ENCODE measurements around the gene POLD4.
A peak's percentile ranks its signal among the peaks of the same experiment; 100 is the strongest.

POLD4 gene

DNA sequence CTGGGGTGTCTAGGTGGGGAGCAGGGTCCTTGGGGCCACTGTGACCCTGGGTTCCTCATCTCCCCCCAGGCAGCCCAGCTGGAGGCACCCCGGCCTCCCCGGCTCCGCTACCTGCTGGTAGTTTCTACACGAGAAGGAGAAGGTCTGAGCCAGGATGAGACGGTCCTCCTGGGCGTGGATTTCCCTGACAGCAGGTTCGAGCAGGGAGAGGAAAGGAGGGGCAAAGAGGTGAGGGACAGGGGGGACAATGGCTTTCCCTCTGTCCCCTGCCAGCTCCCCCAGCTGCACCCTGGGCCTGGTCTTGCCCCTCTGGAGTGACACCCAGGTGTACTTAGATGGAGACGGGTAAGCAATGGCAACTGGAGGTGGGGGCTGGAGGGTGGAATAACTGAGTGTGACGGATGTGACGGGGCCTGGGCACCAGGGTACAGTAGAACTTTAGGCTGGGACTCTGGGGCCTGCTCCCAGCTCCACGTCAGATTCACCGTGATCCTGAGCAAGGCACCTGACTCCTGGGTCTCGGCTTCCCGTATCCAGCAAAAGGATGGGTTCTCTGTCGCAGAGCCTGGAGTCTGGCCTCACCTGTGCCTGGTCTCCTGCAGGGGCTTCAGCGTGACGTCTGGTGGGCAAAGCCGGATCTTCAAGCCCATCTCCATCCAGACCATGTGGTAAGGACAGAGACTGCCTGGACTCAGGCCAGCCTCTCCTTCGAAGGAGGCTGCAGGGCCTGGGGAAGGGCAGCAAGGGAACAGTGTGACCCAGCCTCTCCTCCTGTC is 46.4 kb downstream of the POLD4 start:
- Mint-ChIP-seq H3K4me1 (ENCODE audit: low read depth) (peaks cover 6% of the 10 kb centered on the region), H3K27ac (no peak overlapping the region), H3K4me3 (no peak overlapping the region), H3K27me3 (ENCODE audit: low read depth) (no peaks in the 10 kb centered on the region), H3K36me3 (ENCODE audit: low read depth) (peaks cover 13% of the 10 kb centered on the region), H3K9me3 (no peaks in the 10 kb centered on the region)
- no peak for DNase-seq (ENCODE audit: low spot score)

DNA sequence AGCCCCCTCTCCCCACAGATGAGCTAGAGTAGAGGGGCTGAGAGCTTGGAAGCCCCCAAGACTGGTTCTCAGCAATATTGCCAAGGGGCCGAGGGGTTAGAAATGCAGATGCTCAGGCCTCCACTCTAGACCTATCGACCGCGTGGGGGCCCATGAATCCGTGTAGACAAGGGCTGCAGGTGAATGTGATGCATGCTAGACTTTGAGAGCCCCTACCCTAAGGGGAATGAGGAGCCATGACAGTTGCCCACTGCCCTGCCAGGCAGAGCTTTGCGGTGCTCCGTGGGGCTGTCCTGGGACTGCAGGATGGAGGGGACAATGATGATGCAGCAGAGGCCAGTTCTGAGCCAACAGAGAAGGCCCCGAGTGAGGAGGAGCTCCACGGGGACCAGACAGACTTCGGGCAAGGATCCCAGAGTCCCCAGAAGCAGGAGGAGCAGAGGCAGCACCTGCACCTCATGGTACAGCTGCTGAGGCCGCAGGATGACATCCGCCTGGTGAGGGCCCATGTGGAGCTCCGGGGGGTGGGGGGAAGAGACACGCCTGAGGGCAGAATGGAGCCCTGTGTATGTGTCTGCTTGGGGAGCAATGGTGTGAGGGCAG is 48.7 kb downstream of the POLD4 start:
- no peak for DNase-seq (ENCODE audit: low spot score)
- Mint-ChIP-seq H3K27ac (no peak overlapping the region), H3K27me3 (ENCODE audit: low read depth) (no peaks in the 10 kb centered on the region), H3K4me1 (ENCODE audit: low read depth) (peaks cover 2% of the 10 kb centered on the region), H3K36me3 (ENCODE audit: low read depth) (peaks cover 16% of the 10 kb centered on the region), H3K9me3 (no peaks in the 10 kb centered on the region), H3K4me3 (peak overlapping the region; percentile 11)

DNA sequence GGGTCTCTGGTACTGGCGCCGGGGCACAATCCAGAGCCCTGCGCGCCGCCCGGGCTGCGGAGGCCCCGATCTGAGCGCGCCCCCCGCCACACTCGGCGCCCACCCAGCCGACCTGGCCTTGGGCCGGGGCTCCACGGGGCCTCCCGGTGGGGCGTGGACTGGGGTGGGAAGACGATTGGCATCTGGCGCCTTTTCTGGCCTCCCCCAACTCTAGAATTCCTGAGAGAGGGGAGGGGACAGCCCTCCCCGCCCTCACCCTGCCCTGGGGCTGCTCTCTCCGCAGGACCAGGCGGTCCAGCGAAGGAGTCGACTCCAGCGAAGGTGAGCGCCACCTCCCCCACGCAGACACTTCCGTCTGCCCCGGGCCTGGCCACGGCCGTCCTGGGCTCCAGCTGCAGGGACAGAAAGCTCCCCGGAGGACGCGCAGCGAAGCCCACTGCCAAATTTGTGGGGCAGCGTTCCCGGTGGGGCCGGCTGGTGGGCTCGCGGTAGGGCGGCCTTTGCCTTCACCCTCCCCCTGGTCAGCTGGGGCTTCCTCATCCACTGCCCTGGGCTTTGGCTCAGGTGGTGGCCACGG is 49.4 kb downstream of the POLD4 start:
- Mint-ChIP-seq H3K36me3 (ENCODE audit: low read depth) (peaks cover 17% of the 10 kb centered on the region), H3K27me3 (ENCODE audit: low read depth) (no peaks in the 10 kb centered on the region), H3K9me3 (no peaks in the 10 kb centered on the region), H3K4me1 (ENCODE audit: low read depth) (peaks cover 2% of the 10 kb centered on the region), H3K4me3 (peak overlapping the region; percentile 43), H3K27ac (no peak overlapping the region)
- DNase-seq (ENCODE audit: low spot score) = no peak

DNA sequence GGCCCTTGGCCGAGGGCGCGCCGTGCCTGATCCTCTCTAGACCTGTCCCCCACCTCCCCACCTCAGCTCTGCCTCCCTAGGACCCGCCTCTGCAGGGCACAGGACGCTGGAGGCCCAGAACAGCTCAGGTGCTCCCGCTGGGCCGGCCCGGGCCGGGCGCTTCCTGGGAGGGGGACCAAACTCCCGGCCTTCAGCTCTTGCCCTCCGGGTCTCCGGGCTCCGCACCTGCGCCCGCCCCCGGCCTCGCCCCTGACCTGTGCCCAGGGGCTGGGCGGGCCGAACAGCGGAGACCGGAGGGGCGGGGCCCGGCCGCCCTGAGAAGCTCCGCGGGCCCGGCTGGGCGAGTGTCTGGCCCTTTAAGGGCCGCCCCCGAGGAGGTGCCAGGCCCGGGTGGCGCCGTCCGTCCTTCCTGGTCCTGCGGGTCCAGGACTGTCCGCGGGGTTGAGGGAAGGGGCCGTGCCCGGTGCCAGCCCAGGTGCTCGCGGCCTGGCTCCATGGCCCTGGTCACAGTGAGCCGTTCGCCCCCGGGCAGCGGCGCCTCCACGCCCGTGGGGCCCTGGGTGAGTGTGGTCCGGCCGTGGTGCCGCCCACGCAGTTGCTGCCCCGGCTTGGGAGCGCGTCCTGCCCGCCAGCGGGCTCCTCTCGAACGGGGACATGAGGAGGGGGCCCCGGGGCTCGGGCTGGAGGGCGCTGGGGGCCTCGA is 50.1 kb downstream of the POLD4 start, which contains the start of gene SSH3:
SSH3 (plus strand) TSS at position 399 of the 703 bp plus-strand sequence; CDS start at position 495, 96 bp downstream.
- H3K4me1 Mint-ChIP-seq (ENCODE audit: low read depth) = peaks cover 6% of the 10 kb centered on the region
- H3K27me3 Mint-ChIP-seq (ENCODE audit: low read depth) = no peaks in the 10 kb centered on the region
- peaks cover 23% of the 10 kb centered on the region for H3K36me3 Mint-ChIP-seq (ENCODE audit: low read depth)
- peak; percentile 47 for DNase-seq (ENCODE audit: low spot score)
- peak within 1 kb of the TSS; percentile 46 for H3K4me3 Mint-ChIP-seq
- no peaks in the 10 kb centered on the region for H3K9me3 Mint-ChIP-seq
- H3K27ac Mint-ChIP-seq = peak within 1 kb of the TSS; percentile 20

DNA sequence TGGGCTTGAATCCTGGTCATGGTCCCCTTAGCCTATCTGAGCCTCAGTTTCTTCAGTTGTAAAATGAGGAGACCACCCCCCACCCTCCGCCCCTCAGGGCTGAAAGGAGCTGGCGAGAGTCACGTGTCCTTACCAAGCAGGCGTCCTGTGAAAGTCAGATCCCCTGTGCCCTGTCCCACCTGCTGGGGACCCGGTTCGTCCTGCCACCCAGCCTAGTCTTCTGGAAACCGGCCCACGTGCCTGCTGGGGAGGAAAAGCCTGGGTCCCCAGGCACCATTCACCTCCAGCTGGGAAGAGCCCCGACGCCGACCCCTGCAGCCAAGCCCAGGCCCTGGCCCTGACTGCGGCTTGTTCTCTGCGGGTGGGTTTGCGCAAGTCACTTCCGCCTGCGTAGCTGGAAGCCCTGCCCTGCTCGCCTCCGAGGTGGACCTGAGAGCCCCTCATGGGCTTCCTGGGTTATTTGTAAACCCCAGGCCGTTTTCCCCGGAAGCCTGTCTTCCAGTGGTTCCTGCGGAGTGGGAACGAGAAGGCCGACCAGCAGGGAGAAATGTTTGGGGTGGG is 50.7 kb downstream of the POLD4 start:
- peaks cover 30% of the 10 kb centered on the region for H3K36me3 Mint-ChIP-seq (ENCODE audit: low read depth)
- DNase-seq (ENCODE audit: low spot score) = no peak
- H3K9me3 Mint-ChIP-seq = no peaks in the 10 kb centered on the region
- peak overlapping the region; percentile 46 for H3K4me3 Mint-ChIP-seq
- H3K27ac Mint-ChIP-seq = peak overlapping the region; percentile 20
- H3K4me1 Mint-ChIP-seq (ENCODE audit: low read depth) = peaks cover 7% of the 10 kb centered on the region
- no peaks in the 10 kb centered on the region for H3K27me3 Mint-ChIP-seq (ENCODE audit: low read depth)

DNA sequence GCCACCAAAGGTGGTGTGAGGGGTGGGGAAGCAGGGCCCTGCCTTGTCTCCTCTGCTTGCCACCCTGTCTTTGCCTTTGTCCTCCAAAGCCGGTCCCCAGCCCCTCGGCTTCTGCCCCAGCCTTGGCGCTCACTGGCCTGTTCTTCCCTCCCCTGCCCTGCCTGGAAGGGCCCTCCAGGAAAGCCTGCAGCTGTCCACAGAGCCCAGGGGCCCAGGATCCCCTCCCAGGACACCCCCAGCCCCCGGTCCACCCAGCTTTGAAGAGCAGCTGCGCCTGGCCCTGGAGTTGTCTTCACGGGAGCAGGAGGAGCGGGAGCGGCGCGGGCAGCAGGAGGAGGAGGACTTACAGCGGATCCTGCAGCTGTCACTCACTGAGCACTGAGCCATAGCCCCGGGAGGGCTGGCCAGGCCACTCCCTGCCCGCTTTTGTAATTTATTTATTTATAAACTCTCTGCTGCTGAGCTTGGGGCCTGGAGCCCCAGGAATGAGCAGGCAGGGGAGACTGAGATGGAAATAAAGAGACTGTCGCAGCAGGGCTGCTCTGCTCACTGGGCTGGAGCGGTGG is 51.3 kb downstream of the POLD4 start:
- H3K4me1 Mint-ChIP-seq (ENCODE audit: low read depth) = peaks cover 7% of the 10 kb centered on the region
- H3K9me3 Mint-ChIP-seq = peaks cover 1% of the 10 kb centered on the region
- peaks cover 32% of the 10 kb centered on the region for H3K36me3 Mint-ChIP-seq (ENCODE audit: low read depth)
- no peak for DNase-seq (ENCODE audit: low spot score)
- H3K4me3 Mint-ChIP-seq = peak overlapping the region; percentile 46
- H3K27me3 Mint-ChIP-seq (ENCODE audit: low read depth) = no peaks in the 10 kb centered on the region
- no peak overlapping the region for H3K27ac Mint-ChIP-seq

DNA sequence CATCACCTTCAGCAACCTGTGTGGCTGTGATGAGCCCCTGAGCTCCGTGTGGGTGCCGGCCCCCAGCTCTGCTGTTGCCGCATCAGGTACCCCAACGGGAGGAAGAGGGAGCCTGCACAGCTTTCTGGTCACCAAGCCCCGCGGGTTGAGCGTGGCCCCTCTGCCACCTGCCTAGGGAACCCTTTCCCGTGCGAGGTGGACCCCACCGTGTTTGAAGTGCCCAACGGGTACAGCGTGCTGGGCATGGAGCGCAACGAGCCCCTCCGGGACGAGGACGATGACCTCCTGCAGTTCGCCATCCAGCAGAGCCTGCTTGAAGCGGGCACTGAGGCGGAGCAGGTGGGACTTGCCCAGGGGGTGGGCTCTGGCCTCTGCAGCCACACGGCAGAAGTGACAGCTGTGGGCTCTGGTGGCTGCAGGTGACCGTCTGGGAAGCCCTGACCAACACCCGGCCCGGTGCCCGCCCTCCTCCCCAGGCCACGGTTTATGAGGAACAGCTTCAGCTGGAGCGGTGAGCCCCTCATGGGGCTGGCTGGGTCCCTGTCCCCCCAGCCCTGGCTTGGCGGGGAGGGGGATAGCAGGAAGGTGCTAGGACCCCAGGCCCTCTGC is 51.9 kb downstream of the POLD4 start:
- Mint-ChIP-seq H3K9me3 (peaks cover 7% of the 10 kb centered on the region), H3K36me3 (ENCODE audit: low read depth) (peaks cover 39% of the 10 kb centered on the region), H3K4me3 (no peak overlapping the region), H3K4me1 (ENCODE audit: low read depth) (peaks cover 11% of the 10 kb centered on the region), H3K27me3 (ENCODE audit: low read depth) (no peaks in the 10 kb centered on the region), H3K27ac (no peak overlapping the region)
- no peak for DNase-seq (ENCODE audit: low spot score)
